DOHH2 (cell line): ENCODE measurements around the gene PLEKHG5.

Experiments used
- H3F3A ChIP-seq: fragments of 200-600 bp; sonication (generic), shearing (Covaris generic); 2 replicates; pipeline ENCODE4 v1.6.0; 2016; ENCODE audit warnings: antibody characterized with exemption, mild to moderate bottlenecking; ENCODE audit not compliant: control insufficient read depth, insufficient read depth
- H3K27ac ChIP-seq: fragments of 200-600 bp; sonication (generic); 2 replicates; pipeline ENCODE4 v1.5.1; 2014; ENCODE audit warnings: low read depth, mild to moderate bottlenecking, low read length, moderate library complexity
- H3K27me3 ChIP-seq: fragments of 200-600 bp; sonication (generic); 2 replicates; pipeline ENCODE4 v1.6.1; 2014; ENCODE audit warnings: mild to moderate bottlenecking, low read length, mixed read lengths; ENCODE audit not compliant: control insufficient read depth
- H3K36me3 ChIP-seq: fragments of 200-600 bp; sonication (generic); 2 replicates; pipeline ENCODE4 v1.6.1; 2014; ENCODE audit warnings: mild to moderate bottlenecking, low read length, moderate library complexity, mixed read lengths; ENCODE audit not compliant: control insufficient read depth
- H3K4me1 ChIP-seq: fragments of 200-600 bp; sonication (generic); 2 replicates; pipeline ENCODE4 v1.6.1; 2014; ENCODE audit warnings: mild to moderate bottlenecking, low read length, mixed read lengths; ENCODE audit not compliant: control insufficient read depth
- H3K4me2 ChIP-seq: fragments of 200-600 bp; sonication (generic); 2 replicates; pipeline ENCODE4 v1.6.0; 2014; ENCODE audit warnings: mild to moderate bottlenecking, low read length, moderate library complexity
- H3K4me3 ChIP-seq: fragments of 200-600 bp; sonication (generic); 2 replicates; pipeline ENCODE4 v1.5.1; 2014; ENCODE audit warnings: mild to moderate bottlenecking, low read length, mixed read lengths
- H3K79me2 ChIP-seq: fragments of 200-600 bp; sonication (generic); 2 replicates; pipeline ENCODE4 v1.6.1; 2014; ENCODE audit warnings: mild to moderate bottlenecking, low read length, mixed read lengths; ENCODE audit not compliant: control insufficient read depth
- H3K9me2 ChIP-seq: fragments of 200-600 bp; sonication (generic); replicated peaks from 2 replicates; pipeline ENCODE4 v1.6.1; 2014; ENCODE audit warnings: mild to moderate bottlenecking, low read length, mixed read lengths; ENCODE audit not compliant: control insufficient read depth
- H3K9me3 ChIP-seq: fragments of 200-600 bp; sonication (generic); 2 replicates; pipeline ENCODE4 v1.6.1; 2014; ENCODE audit warnings: antibody characterized with exemption, low read length, mixed read lengths; ENCODE audit not compliant: control insufficient read depth, insufficient read depth
- H4K20me1 ChIP-seq: fragments of 200-600 bp; sonication (generic); 2 replicates; pipeline ENCODE4 v1.6.0; 2014; ENCODE audit warnings: low read depth, mild to moderate bottlenecking, antibody characterized with exemption, low read length, moderate library complexity; ENCODE audit not compliant: control insufficient read depth, insufficient read depth
- CTCF ChIP-seq: fragments of 200-600 bp; sonication (generic); IDR thresholded peaks from one replicate; pipeline ENCODE4 v1.5.1; 2014; ENCODE audit warnings: antibody characterized with exemption, mild to moderate bottlenecking, low read depth, low read length; ENCODE audit not compliant: poor library complexity, severe bottlenecking
- EZH2phosphoT487 ChIP-seq: fragments of 200-600 bp; sonication (generic); IDR thresholded peaks from 2 replicates; pipeline ENCODE4 v1.6.1; 2017; ENCODE audit warnings: borderline replicate concordance, mild to moderate bottlenecking, antibody characterized with exemption, low read length, moderate library complexity, mixed read lengths

PLEKHG5 gene

GRCh38 chr1:6417961-6418667 is 73.4 kb downstream of the PLEKHG5 start:
- H4K20me1 ChIP-seq: no peaks in the 10 kb centered on the region
- no peaks in the 10 kb centered on the region for H3K9me3 ChIP-seq
- no peaks in the 10 kb centered on the region for H3K4me1 ChIP-seq
- no peak overlapping the region for H3K4me2 ChIP-seq
- H3K4me3 ChIP-seq: no peak overlapping the region
- no peak overlapping the region for H3K27ac ChIP-seq
- no peaks in the 10 kb centered on the region for H3K36me3 ChIP-seq
- TF ChIP-seq CTCF (no peak), EZH2phosphoT487 (no peak)
- H3K27me3 ChIP-seq: peaks cover 43% of the 10 kb centered on the region
- no peaks in the 10 kb centered on the region for H3K9me2 ChIP-seq
- no peaks in the 10 kb centered on the region for H3F3A ChIP-seq
- no peaks in the 10 kb centered on the region for H3K79me2 ChIP-seq
